NCI-H82 (cell line): ENCODE results near the gene METRNL.
"Not testable (repeated sequence)": the region's sequence is repeated elsewhere in the genome, so short reads cannot be mapped to it uniquely, and the experiment has no call there.

ENCODE experiments used
- DNase-seq: peaks from one replicate; lab custom pipeline; 2025; lab: John Stamatoyannopoulos, UW

Gene METRNL

DNA sequence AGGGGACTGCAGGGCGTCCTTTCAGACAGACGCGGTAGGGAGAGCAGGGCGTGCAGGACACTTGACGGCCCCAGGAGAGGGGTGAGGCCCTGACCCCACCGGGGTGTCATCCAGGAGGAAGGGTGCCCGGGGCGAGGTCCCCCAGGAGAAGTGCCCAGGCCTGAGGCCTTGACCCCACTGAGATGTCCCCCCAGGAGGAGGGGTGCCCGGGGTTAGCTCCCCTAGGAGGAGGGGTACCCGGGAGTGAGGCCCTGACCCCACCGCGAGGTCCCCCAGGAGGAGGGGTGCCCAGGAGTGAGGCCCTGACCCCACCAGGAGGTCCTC lies 27.2 kb upstream of the METRNL start:
- no peak for DNase-seq

DNA sequence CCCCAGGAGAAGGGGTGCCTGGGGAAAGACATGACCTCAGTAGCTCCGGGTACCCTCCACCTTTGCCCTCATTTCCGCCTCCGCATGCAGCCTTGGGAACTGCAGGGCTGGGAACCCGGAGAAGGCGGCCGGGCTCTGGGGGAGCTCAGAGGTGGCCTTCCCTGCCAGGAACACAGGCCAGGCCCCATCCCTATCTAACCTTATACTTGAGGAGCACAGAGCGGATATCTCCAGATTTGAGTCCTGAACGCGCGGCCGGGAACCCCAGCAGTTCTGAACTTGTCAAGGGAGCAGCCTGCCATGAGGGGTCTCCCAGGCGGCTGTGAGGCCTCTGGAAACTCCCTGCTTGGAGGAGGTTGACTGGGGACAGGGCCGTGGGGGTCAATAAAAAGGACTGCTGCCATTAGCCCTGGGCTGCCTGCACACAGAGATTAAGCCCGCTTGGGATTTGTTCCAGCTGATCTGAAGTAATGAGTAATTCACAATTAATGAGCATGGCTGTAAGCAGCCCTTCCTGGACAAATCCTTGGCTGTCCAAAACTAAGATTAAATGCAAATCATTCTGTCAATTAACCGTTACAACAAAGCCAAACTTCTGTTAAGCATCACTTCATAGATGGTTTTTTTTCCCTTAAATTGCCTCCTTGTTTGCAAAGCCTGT lies 26.3 kb upstream of the METRNL start:
- peak; percentile 84 for DNase-seq

GRCh38 chr17:83053739-83054451 lies 25.5 kb upstream of the METRNL start:
- DNase-seq = no peak

- DNase-seq = no peak
Observed at GRCh38 chr17:83054518-83055125, 24.8 kb upstream of the METRNL start.

DNA sequence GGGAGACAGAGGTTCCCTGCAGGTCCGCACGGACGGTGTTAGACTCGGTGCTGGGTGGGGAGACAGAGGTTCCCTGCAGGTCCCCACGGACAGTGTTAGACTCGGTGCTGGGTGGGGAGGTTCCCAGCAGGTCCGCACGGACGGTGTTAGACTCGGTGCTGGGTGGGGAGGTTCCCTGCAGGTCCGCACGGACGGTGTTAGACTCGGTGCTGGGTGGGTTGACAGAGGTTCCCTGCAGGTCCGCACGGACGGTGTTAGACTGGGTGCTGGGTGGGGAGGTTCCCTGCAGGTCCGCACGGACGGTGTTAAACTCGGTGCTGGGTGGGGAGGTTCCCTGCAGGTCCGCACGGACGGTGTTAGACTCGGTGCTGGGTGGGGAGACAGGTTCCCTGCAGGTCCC lies 24.2 kb upstream of the METRNL start:
- not testable (repeated sequence) for DNase-seq

DNA sequence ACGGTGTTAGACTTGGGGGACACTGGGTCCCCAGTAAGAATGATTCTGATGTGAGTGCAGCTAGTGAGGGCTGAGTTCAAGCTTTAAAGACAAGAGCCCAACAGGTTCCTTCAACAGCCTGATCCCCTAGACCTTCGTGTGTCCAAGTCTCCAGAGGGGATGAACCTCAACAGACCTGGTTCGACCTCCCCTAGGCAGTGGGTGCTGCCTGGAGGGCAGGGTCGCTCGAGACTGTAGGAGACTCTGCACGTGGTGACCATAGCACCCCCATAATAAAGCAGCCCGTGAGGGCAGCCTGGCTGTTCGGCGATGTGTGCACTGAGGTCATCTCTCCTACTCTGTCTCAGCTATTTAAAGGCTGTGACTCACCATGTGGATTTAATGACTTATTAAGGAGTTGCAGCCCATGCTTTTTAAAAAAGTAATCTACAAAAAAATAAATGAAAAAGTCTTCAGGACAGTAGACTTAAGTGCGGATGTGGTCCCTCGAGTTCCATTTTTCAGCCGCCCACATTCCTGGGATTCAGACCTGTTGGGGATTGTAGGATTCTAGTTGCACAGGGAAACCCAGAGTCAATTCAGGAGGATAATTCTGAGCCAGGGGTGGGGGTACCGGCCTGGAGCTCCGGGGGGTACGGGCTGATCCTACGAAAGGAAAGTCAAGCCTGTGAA lies 23.4 kb upstream of the METRNL start:
- DNase-seq = no peak

DNA sequence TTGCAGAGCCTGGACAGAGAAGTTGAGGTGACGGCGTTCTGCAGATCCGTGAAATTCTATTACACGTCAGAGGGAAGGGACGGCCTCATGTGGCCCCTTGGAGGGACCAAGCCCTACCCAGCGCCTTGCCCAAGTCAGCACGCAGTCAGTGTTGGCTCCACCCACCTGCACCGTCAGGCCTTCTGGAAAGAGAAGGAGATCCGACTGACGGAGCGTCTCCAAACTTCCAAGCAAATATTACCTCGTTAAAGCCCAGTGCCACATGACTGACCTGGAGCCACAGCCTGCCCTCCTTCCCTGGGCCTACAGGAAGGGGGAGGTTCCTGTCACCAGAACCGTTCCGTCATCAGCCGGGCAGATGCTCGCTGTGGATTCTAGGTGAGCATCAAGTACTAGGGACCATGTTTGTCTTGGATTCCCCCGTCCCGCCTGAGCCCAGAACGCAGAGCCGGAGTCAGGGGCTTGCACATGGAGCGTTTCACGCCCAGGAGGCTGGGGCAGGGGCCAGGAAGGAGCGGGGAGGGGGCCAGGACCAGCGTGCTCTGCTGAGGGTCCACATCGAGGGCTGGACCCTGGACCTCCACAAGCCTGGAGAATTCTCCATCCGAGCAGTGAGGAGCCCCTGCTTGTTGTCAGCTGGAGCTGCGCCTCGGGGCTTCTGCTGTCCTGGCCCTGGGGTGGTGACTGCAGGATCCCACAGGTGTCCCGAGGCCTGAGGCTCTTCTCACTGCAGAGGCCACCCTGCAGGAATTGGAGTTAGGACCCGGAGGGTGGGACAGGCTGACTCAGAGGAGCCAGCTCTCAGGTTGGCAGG lies 22.6 kb upstream of the METRNL start:
- no peak for DNase-seq

DNA sequence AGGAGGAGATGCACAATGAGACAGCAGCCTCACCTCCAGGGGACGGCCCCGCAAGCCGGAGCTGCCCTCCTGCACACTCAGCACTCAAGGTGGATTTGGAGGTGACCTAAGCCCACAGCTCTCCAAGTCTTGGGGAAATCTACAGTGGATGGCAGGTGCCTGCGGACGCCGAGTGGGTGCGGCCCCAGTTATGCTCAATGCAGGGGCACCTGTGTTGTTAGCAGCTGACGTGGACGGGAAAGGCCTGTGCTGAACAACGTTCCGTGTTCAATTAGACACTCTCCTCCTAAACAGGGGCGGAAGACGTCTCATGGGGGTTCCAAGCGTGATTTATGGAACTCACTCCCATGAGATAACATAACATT lies 22.0 kb upstream of the METRNL start:
- no peak for DNase-seq

DNA sequence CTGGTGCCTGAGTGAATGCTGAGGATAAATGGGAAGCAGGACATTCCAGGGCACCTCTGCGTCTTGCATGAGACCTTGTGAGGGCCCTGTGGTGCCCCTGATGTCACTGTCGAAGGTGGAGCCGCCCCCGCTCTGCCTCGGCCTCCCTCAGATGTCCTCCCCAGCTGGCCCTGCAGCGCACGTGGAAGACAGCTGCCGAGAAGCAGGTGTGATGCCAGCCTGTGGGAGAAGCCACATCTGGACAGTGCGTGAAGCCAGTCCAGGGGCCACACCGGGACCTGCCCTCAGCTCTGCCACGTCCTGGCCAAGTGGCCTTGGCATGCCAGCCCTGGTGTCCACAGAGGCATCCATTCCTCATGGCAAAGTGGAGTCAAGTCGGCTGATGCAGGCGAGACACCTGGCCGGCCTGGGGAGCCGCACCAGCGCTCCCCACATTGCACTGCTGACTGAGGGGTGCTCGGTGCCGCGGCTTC lies 21.6 kb upstream of the METRNL start:
- no peak for DNase-seq

DNA sequence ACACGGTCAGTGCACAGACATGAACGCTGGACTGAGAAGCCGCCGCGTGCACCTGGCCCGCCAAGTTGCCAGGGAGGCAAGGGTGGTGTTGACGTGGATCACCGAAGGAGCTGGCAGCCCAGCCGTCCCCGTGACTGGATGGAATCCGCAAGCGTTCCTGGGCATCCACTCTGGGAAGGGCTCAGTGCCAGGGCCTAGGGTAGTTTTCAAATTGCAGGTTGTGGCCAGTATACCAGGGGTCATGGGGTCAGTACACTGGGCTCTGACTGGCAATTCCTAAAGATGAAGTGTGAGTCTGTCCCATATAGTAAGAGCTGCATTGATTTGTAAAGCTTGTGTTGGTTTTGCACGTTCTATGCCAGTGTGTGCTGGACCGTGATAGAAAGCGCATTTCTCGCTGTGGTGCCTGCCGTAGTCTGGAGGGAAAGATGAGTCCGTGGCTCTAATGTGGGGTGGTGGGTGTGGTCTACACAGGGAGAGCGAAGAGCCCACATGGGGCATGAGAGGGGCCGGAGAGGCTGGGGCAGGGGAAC lies 21.1 kb upstream of the METRNL start:
- DNase-seq = no peak

DNA sequence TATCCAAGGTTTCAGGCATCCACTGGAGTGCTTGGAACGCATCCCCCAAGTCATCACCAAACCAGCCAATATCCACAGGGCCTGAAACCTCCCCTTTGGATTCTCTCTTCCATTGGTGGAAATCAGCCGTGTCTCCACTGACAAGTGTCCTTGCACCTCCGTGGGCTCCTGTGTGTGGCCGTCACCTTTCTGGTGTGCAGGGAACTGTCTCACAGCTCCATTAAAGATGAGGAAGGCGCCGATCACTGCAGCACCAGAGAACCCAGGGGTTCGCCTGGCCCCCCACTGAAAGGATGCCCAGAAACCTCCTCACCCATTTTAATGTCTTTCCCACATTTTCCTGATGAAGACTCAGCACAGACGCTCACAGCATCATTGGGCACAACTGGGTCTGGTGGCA lies 17.8 kb upstream of the METRNL start:
- DNase-seq = no peak

- DNase-seq = no peak
Observed at GRCh38 chr17:83062011-83062817, 17.2 kb upstream of the METRNL start.

- DNase-seq = no peak
Observed at GRCh38 chr17:83062818-83063671, 16.4 kb upstream of the METRNL start.

DNA sequence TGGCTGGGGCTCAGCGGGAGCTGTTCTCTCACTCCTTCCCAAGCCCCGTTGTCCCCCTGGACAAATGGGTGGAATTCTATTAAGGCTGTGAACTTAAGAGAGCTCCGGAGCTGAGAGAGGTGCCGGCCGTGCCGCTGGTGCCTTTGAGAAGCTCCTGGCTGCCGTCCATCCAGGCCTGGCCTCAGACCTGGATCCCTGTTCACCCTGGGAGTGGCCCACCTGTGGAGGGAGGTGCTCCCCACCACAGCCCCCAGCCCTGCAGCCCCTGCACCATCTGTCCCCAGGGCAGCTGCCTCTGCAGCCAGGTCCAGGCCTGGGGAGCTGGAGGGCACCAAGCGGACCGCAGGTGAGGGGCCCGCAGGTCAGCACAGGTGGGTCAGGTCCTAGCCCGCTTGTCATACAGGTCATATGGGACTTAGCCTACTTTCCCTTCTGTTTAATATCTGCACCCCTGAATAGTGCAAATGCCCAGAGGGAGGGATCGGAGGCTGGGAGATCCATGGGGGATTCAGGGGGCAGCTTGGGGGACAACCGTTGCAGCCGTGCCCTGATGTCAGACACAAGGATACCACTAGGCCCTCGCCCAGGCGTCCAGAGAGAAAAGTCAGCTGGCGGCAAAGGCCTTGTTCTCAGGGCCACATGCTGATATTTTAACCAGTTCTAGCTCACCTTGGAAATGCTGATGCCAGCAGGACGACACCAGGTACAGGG lies 15.2 kb upstream of the METRNL start:
- DNase-seq = no peak

- DNase-seq = no peak
Observed at GRCh38 chr17:83064732-83065659, 14.4 kb upstream of the METRNL start.

GRCh38 chr17:83065660-83066542 lies 13.5 kb upstream of the METRNL start:
- peak; percentile 37 for DNase-seq

- not testable (repeated sequence) for DNase-seq
Observed at GRCh38 chr17:83066543-83066890, 12.9 kb upstream of the METRNL start.
